ENCODE measurements around the gene DNAAF1.

Gene DNAAF1

DNA sequence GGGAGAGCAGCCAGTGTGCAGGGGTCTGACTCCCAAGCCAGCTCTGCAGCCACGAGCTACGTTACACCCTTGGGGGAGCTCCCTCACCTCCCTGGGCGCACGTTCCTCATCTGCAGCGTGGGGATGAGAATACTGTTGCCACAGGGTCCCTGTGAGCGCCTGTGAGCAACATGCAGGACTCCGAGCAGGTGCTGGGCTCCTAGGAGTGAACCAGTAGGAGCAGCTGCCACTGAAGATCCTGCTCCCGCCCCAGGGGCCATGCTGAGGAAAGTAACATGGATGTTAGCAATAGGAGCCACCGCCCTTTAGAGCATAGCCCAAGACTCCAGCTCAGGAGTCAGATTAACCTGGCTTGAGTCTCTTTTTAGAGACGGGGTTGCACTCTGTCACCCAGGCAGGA, 15.9 kb downstream of the DNAAF1 start:
- no peak for DNase-seq (ENCODE audit: low read depth)

- no peak for DNase-seq (ENCODE audit: low read depth)
These were observed 16.7 kb downstream of the DNAAF1 start for GRCh38 chr16:84161801-84162200.

GRCh38 chr16:84165746-84166145, 20.6 kb downstream of the DNAAF1 start:
- DNase-seq (ENCODE audit: low read depth) = no peak

DNA sequence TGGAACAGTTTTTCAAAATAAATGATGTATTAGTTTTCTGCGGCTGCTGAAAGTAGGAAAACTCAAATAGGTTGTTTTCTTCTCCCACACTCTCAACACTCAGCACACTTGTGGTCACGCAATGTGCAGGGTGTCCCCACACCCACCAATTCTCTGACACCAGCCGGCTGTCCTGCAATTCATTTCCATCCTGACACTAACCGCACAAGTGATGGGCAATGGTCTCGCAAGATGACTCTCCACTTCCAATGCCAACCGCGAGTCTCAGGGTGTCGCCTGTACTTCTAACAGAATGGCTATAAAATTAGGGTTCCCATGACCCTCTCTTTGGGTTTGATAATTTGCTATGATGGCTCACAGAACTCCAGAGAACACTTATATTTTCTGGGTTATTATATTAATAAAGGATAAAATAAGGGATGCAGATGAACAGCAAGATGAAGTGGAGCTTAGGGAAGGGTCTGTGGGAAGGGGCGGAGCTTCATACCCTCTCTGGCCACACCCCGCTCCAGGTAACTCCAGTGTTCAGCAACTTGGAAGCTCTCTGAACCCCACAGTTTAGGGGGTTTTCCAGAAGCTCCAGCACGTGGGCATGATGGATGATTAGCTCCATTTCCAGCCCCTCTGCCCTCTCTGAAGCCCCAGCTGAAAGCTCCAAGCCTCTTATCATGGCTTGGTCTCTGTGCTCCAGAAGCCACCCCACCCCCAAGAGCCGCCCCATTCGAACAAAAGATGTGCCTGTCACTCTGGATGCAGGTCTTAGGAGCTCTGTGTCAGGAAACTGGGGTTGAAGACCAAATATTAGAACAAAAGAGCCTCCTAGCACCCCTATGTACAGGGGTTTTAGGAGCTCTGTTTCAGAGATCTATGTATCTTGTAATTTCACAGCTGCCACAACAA, 21.9 kb downstream of the DNAAF1 start:
- DNase-seq (ENCODE audit: low read depth) = no peak

DNA sequence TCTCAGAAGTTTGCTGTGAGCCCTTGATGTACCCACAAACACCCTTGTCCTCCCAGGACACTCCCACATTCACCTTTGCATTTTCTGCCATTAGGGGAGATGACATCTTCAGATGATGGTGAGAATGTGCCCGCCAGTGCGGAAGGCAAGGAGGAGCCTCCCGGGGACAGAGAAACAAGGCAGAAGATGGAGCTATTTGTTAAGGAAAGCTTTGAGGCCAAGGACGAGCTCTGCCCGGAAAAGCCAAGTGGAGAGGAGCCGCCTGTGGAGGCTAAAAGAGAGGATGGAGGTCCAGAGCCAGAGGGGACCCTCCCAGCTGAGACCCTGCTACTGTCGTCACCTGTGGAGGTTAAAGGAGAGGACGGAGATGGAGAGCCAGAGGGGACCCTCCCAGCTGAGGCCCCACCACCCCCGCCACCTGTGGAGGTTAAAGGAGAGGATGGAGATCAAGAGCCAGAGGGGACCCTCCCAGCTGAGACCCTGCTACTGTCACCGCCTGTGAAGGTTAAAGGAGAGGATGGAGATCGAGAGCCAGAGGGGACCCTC, 24.7 kb downstream of the DNAAF1 start:
- DNase-seq (ENCODE audit: low read depth) = no peak

GRCh38 chr16:84174396-84174795, 29.3 kb downstream of the DNAAF1 start:
- no peak for DNase-seq (ENCODE audit: low read depth)

DNA sequence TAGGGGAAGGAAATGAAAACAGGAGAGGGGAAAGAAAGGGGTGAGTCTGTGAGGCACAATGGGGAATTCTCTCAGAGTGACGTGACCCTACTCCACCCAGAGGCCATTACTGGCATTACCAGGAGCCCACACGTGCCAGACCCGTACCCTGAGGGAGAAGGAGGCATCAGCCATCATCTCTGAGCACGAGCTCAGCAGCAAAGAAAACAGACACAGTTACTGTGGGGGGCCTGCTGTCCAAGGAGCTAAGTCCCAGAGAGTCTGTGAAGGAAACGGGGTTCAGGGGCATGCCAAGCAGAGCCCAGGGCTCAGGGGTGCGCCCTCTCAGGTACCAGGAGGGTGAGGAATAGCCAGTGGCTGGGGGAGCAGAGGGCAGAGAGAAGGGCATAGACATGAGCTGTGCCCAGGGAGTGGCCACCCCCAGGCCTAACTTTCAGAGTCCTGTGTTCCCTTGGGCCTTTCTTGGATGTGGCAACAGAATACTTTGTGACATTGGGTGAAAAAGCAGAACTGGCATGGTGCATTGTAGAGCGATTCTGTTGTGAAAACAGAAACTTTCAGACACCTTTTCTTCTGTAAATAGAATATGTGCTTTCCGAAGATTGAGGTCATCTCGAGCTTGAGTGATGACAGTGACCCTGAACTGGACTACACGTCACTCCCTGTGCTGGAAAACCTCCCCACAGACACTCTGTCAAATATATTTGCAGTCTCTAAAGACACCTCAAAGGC, 30.4 kb downstream of the DNAAF1 start:
- peak; percentile 15 for DNase-seq (ENCODE audit: low read depth)

DNA sequence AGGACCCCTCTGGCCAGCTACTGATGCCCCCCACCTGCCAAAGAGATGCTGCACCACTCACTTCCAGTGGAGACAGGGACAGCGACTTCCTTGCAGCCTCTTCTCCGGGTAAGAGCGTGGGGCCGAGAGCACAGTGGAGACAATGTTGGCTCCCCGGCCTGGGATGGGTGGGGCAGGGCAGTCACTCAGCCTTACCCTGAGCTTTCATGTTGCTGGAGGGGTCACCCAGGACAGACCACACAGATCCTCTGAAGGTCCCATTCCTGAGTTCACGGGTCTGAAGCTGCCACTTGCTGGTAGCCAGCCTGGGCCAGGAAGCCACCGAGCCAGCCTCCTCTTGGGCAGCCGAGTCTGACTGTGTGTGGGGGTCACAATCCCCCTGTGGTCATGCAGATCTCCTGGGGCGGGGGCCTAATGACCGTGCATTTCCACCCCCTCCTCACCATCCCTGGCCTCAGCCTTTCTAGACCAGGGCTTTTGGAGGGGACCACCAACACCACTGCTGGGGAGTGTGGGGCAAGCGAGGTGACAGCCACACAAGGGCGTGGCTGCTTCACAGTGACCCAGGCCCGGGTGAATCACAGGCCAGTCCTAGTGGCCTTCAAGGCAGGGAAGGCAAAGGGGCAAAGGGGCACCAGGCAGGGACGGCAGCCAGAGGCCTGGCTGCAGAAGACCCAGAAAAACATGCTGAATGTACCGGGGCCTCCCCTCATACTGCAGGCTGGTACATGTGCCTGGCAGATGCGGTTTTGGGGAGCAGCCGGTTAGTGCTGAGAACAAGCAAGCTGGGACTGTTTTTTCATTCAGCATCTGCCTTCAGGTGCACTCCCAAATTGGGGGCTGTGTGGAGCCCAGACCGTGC, 31.3 kb downstream of the DNAAF1 start:
- no peak for DNase-seq (ENCODE audit: low read depth)

DNA sequence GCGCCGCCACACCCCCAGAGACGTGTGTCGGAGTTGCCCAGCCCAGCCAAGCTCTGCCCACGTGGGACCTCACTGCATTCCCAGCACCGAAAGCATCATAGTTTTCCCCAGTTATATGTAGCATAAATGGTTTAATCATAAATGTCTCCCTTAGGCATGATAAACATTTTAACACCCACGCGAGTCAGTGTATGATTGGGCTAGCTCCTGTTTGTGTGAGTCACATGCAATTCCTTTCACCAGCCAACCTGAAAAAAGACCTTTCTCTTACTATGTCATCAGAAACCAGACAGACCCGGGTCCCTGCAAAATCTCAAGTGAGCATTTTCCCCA, 32.6 kb downstream of the DNAAF1 start:
- no peak for DNase-seq (ENCODE audit: low read depth)

GRCh38 chr16:84178146-84178765, 33.1 kb downstream of the DNAAF1 start:
- no peak for DNase-seq (ENCODE audit: low read depth)

DNA sequence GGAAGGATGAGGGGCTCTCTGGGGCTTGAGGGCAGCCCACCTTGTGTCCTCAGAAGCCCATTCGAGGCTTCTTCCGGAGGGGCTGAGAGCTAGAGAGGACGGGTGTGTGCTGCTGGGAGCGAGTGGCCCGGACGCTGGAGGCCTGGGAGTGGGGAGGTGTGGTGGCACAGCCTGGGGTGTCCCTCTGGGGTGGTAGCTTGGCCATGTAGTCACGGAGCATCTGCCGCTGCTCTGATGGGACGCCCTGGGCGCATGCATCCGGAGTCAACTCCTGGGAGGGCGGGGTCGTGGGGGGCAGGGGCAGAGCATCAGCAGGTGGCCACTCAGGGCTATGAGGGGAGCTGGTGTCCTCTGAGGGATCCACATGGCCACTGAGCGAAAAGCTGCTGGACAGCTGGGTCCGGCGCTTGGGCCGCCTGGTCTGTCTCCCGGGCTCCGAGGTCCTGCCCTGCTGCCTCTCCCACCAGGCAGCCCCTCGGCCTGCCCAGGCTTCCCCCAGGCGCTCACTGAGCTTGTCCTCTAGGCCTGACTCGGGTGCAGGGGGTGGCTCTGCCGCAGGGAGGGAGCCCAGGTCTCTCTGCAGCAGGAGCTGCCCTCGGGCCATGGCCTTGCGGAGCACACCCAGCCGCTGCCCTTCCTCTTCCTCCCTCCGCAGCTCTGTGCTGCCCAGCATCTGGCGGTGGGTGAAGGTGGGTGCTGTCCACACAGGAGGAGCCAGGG, 33.9 kb downstream of the DNAAF1 start:
- DNase-seq (ENCODE audit: low read depth) = no peak

DNA sequence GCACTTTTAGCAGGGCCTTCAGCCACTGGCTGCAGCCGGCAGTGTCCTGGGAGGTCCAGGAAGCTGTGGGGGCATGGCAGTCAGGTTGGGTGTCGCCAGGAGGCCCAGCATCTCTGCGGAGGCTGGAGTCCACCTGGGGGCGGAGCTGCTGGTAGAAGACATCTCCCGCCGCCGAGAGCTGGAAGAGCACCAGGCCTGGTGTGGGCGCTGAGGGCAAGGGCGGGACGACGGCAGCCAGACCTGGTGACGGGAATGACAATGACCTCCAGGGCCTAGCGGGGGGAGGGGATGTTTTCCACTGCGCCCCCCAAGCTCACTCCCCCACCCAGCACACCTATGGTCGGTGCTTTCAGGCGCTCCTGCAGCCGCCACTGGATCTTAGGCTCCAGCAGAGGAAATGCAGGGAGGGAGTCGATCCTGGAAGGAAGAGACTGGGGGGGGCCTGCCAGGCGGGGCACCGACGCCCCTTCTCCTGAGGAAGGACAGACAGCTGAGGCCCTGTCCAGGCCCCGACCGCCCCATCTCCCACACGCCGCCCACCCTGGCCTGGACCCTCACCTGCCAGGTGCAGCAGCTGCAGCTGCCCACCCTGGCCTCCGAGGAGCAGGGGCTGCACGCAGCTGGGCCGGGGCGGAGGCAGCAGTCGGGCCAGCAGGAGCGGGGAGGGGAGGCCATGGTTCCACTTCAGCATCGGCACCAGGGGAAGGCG, 34.7 kb downstream of the DNAAF1 start:
- DNase-seq (ENCODE audit: low read depth) = no peak

GRCh38 chr16:84180519-84181140, 35.5 kb downstream of the DNAAF1 start:
- no peak for DNase-seq (ENCODE audit: low read depth)

DNA sequence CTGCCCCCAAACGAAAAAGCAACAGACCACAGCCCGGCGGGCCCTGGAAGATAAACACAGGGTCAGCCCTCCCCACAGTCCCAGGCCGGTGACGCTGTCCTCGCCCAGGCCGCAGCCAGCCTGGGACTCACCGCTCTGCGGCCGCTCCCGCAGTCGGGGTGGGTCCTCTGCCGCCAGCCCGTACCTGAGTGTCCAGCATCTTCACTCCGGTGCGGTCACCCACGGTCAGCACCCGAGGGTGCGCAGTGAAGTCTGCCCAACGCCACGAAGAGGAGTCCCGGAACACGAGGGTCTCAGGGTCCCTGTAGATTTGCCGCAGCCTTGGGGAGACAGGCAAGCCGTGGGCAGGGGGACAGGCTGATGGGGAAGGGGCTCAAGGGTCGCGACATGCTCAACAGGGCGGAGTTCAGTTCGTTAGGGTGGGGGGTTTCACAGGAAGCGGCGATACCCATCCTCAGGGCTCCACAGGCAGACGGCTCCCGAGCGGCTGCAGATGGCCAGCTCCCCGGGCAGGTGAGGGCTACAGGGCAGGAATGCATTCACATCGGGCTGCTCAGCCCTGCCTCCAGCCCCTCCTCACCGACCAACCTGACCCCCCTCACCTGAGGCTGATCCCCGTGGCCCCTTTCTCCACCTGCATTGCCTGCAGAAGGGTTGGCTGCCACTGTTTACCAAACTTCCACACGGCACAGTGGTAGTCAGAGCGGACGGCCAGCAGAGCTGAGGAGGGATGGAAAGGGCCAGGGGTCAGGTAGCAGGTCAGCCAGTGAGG, 36.2 kb downstream of the DNAAF1 start:
- DNase-seq (ENCODE audit: low read depth) = no peak

- no peak for DNase-seq (ENCODE audit: low read depth)
These were observed 37.0 kb downstream of the DNAAF1 start for GRCh38 chr16:84182104-84182503.

GRCh38 chr16:84182680-84183571, 37.8 kb downstream of the DNAAF1 start:
- no peak for DNase-seq (ENCODE audit: low read depth)

- no peak for DNase-seq (ENCODE audit: low read depth)
These were observed 38.4 kb downstream of the DNAAF1 start for GRCh38 chr16:84183572-84183875.

DNA sequence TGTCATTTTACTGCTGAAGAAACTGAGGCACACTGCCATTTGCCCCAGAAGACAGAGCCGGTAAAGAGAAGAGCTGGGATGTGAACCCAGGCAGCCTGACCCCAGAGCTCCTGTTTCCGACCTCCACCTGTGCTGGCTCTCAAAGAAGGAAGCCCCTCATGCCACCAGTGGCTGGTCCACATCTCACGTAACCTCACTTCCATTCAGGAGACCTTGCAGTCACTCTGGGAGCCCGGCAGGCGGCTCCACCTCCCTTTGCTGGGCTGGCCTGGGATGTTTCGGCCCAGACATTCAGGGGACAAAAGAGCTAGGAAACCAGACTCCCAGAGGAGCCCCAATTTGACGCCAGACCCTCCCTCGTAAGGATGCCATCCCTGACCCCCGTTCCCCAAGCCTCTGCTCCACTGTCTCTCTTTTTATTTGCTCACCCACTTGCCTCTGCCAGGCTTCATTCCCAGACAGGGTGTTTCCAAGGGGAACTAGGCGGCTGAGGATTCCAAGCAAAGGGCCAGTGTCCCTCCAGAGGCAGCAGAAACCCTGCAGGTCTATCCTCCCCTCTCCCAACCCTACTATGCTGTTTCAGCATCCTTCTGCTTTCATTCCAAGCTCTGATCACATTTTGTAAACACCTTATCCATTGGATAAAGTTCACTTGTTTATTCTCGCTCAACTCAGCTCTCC, 38.9 kb downstream of the DNAAF1 start:
- no peak for DNase-seq (ENCODE audit: low read depth)
